Activated B cell treated with CpG ODN at 0.5 μM for 24 hours (primary cell): ENCODE data around the gene IL18BP. TPM values are rescaled to one million over a fixed set of nuclear protein-coding genes. Genes with fewer than 3 reads are reported as not detected.

ENCODE experiments used
- ATAC-seq: fragments of 200-7000 bp; cut with Tn5 transposase; one replicate; pipeline ENCODE4 v1.10.0; 2021; ENCODE audit warnings: low read depth, mild to moderate bottlenecking, moderate library complexity
- CTCF ChIA-PET: fragments of 350-600 bp; sonication (Branson Sonifier 250); formaldehyde crosslinking; loops from one replicate; lab custom pipeline; 2021; ENCODE audit warnings: antibody characterized with exemption; lab: Charles Lee
- POLR2A ChIA-PET: fragments of 350-600 bp; sonication (Branson Sonifier 250); formaldehyde crosslinking; loops from one replicate; lab custom pipeline; 2021; ENCODE audit warnings: antibody characterized with exemption; lab: Charles Lee
- DNase-seq: peaks from one replicate; pipeline ENCODE4 v3.0.0; 2022
- H3K27ac Mint-ChIP-seq: one replicate; pipeline ENCODE4 v1.8.0; 2020; ENCODE audit warnings: mixed read lengths
- H3K27me3 Mint-ChIP-seq: one replicate; pipeline ENCODE4 v1.8.0; 2021; ENCODE audit warnings: mixed read lengths
- H3K36me3 Mint-ChIP-seq: one replicate; pipeline ENCODE4 v1.8.0; 2021; ENCODE audit warnings: low read depth, mixed read lengths
- H3K4me1 Mint-ChIP-seq: one replicate; pipeline ENCODE4 v1.8.0; 2021; ENCODE audit warnings: mixed read lengths
- H3K4me3 Mint-ChIP-seq: one replicate; pipeline ENCODE4 v1.8.0; 2020; ENCODE audit warnings: mild to moderate bottlenecking, mixed read lengths
- H3K9me3 Mint-ChIP-seq: one replicate; pipeline ENCODE4 v1.8.0; 2020; ENCODE audit warnings: mixed read lengths
- CTCF ChIP-seq: fragments of 200-600 bp; IDR thresholded peaks from one replicate; pipeline ENCODE4 v1.8.0; 2022; ENCODE audit warnings: antibody characterized with exemption, mild to moderate bottlenecking
- intact Hi-C: fragments of 100-400 bp; cut with micrococcal nuclease; formaldehyde crosslinking; loops from one replicate; pipeline ENCODE4 v1.15.1; 2024
- total RNA-seq: library from RNA; stranded (reverse); gene quantifications from 2 replicates; pipeline ENCODE4 v1.2.3, GENCODE V29; 2022

The IL18BP gene
- 26.8 and 27.5 TPM in 2 replicates for total RNA-seq

- peaks cover 47% of the 10 kb centered on the region for H3K4me1 Mint-ChIP-seq
- no peak for TF ChIP-seq CTCF
- peaks cover 40% of the 10 kb centered on the region for H3K36me3 Mint-ChIP-seq
- POLR2A ChIA-PET, result interaction anchor here (0.6 to 5.1 kb wide), 8 partner anchors 11 to 546 kb away, joined by 3 to 19 read pairs (median 4); partner anchors contain the start of gene NADSYN1
- H3K4me3 Mint-ChIP-seq, result peak within 1 kb of the TSS; percentile 81
- intact Hi-C loops, result no loop called here
- peak within 1 kb of the TSS; percentile 93 for H3K27ac Mint-ChIP-seq
- H3K9me3 Mint-ChIP-seq, result no peaks in the 10 kb centered on the region
- CTCF ChIA-PET, result interaction anchor here (0.7 to 3.3 kb wide), 5 partner anchors 17 to 92 kb away, joined by 3 to 13 read pairs (median 5); no protein-coding TSS in a partner anchor
- no peaks in the 10 kb centered on the region for H3K27me3 Mint-ChIP-seq
- DNase-seq, result peak; percentile 18
- peak; percentile 80 for ATAC-seq
These were observed at the start of gene IL18BP for GRCh38 chr11:71998649-71999310. TSS of gene IL18BP (plus strand) at chr11:71998909. CDS start at chr11:71999985, 1,076 bp downstream.

GRCh38 chr11:71949034-71949433, 49.7 kb upstream of the IL18BP start:
- POLR2A ChIA-PET, result no interaction called here
- Mint-ChIP-seq H3K4me1 (peaks cover 30% of the 10 kb centered on the region), H3K4me3 (no peak overlapping the region), H3K36me3 (peaks cover 14% of the 10 kb centered on the region), H3K27ac (no peak overlapping the region), H3K9me3 (no peaks in the 10 kb centered on the region), H3K27me3 (no peaks in the 10 kb centered on the region)
- intact Hi-C loops, result no loop called here
- DNase-seq (no peak), ATAC-seq (no peak)
- no peak for TF ChIP-seq CTCF
- CTCF ChIA-PET, result interaction anchor here (1.0 kb wide), 1 partner anchor 9 kb away, joined by 3 read pairs; no protein-coding TSS in a partner anchor

- intact Hi-C loops, result no loop called here
- H3K9me3 Mint-ChIP-seq, result no peaks in the 10 kb centered on the region
- no peak for TF ChIP-seq CTCF
- DNase-seq (no peak), ATAC-seq (no peak)
- POLR2A ChIA-PET, result no interaction called here
- CTCF ChIA-PET, result no interaction called here
- no peak overlapping the region for H3K27ac Mint-ChIP-seq
- peaks cover 17% of the 10 kb centered on the region for H3K4me1 Mint-ChIP-seq
- H3K4me3 Mint-ChIP-seq, result no peak overlapping the region
- no peaks in the 10 kb centered on the region for H3K27me3 Mint-ChIP-seq
- peaks cover 8% of the 10 kb centered on the region for H3K36me3 Mint-ChIP-seq
These were observed 46.9 kb upstream of the IL18BP start for GRCh38 chr11:71951741-71952310.

GRCh38 chr11:71955898-71956456, 42.7 kb upstream of the IL18BP start:
- Mint-ChIP-seq H3K4me1 (peaks cover 8% of the 10 kb centered on the region), H3K27ac (no peak overlapping the region), H3K36me3 (peaks cover 21% of the 10 kb centered on the region), H3K4me3 (no peak overlapping the region), H3K9me3 (peaks cover 1% of the 10 kb centered on the region), H3K27me3 (no peaks in the 10 kb centered on the region)
- DNase-seq (no peak), ATAC-seq (no peak)
- ChIA-PET POLR2A (no interaction called here), CTCF (no interaction called here)
- no peak for TF ChIP-seq CTCF
- intact Hi-C loops, result no loop called here
